Measurements from ENCODE around the gene TKT.
"Not testable (repeated sequence)": the region's sequence is repeated elsewhere in the genome, so short reads cannot be mapped to it uniquely, and the experiment has no call there.

The TKT gene

DNA sequence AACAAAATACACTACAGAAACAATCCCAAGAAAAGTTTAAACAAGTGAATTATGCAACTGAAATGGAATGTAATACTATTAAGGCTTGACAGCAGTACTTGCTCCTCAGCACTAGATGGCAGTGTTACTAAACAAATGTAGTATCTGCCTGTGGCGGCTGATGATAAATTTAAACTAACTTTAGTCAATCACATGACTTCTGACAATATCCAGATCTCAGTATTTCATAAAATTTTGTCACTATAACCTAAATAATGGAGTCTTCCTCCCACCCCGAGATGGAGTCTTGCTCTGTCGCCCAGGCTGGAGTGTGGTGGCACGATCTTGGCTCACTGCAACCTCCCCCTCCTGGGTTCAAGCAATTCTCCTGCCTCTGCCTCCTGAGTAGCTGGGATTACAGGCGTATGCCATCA lies 43.8 kb upstream of the TKT start:
- not testable (repeated sequence) for H2BK5ac ChIP-seq (ENCODE audit: low read depth, low read length, poor library complexity, severe bottlenecking); H2BK15ac ChIP-seq (ENCODE audit: low read depth, poor library complexity, severe bottlenecking); H3K4me1 ChIP-seq (ENCODE audit: control insufficient read depth, insufficient read depth, low read depth, low read length); H3K18ac ChIP-seq (ENCODE audit: low read depth in 1 of 2, low read length in 2 of 2); H2BK12ac ChIP-seq (ENCODE audit: low read length in 2 of 2); H3K9me3 ChIP-seq (ENCODE audit: control insufficient read depth, low read length); H3K4me2 ChIP-seq (ENCODE audit: low read length, poor library complexity, severe bottlenecking); H4K91ac ChIP-seq (ENCODE audit: low read length); H3K27ac ChIP-seq (ENCODE audit: low read length, poor library complexity, severe bottlenecking); H2AFZ ChIP-seq (ENCODE audit: low read depth, low read length); H3K4me3 ChIP-seq (ENCODE audit: insufficient read depth in 1 of 2, low read depth in 1 of 2, low read length in 2 of 2); H4K8ac ChIP-seq (ENCODE audit: low read length); H2BK120ac ChIP-seq (ENCODE audit: low read depth, low read length); H3K14ac ChIP-seq (ENCODE audit: low read length in 2 of 2); H3K27me3 ChIP-seq (ENCODE audit: control insufficient read depth in 1 of 2, insufficient read depth in 1 of 2, low read length in 2 of 2); H3K23ac ChIP-seq (ENCODE audit: low read length in 2 of 2); H3K4ac ChIP-seq (ENCODE audit: low read depth in 1 of 2, low read length in 2 of 2); H2AK5ac ChIP-seq (ENCODE audit: low read length, severe bottlenecking)
- DNase-seq = peak; percentile 71
- WGBS = 57% methylated on average over 5 of the region's 5 CpGs
- H3K9ac ChIP-seq (ENCODE audit: low read length) = peak overlapping the region; percentile 34
- H3K79me1 ChIP-seq (replicated peaks; ENCODE audit: low read length, poor library complexity, severe bottlenecking) = peaks cover 15% of the 10 kb centered on the region
- peaks cover 25 to 74% of the 10 kb centered on the region in 2 experiments for H3K36me3 ChIP-seq (ENCODE audit: control insufficient read depth in 1 of 2, insufficient read depth in 2 of 2, low read depth in 1 of 2, low read length in 2 of 2)

DNA sequence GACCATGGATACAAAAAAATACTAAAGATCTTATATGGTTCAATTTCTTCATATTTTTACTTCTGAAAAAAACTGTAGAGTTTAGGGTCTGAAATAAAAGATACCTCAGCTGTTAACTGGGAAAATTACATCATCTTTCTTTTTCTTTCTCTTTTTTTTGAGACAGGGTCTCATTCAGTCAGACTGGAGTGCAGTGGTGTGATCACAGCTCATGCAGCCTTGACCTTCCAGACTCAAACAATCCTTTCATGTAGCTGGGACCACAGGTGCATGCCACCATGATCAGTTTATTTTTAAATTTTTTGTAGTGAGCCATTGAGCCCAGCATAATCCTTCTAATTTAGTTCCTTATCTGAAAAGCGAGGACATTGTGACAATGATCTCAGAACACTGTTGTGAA lies 39.6 kb upstream of the TKT start:
- no peak for DNase-seq
- H3K4me2 ChIP-seq (ENCODE audit: low read length, poor library complexity, severe bottlenecking) = no peak overlapping the region
- no peak overlapping the region for H2BK12ac ChIP-seq (ENCODE audit: low read length in 2 of 2)
- peaks cover 1% of the 10 kb centered on the region for H3K4me1 ChIP-seq (ENCODE audit: control insufficient read depth, insufficient read depth, low read depth, low read length)
- no peak overlapping the region for H2AFZ ChIP-seq (ENCODE audit: low read depth, low read length)
- no peak overlapping the region for H2BK120ac ChIP-seq (ENCODE audit: low read depth, low read length)
- no peak overlapping the region for H2AK5ac ChIP-seq (ENCODE audit: low read length, severe bottlenecking)
- no peak overlapping the region for H4K8ac ChIP-seq (ENCODE audit: low read length)
- H3K79me1 ChIP-seq (replicated peaks; ENCODE audit: low read length, poor library complexity, severe bottlenecking) = peaks cover 20% of the 10 kb centered on the region
- H2BK5ac ChIP-seq (ENCODE audit: low read depth, low read length, poor library complexity, severe bottlenecking) = no peak overlapping the region
- no peak overlapping the region for H3K23ac ChIP-seq (ENCODE audit: low read length in 2 of 2)
- H3K27ac ChIP-seq (ENCODE audit: low read length, poor library complexity, severe bottlenecking) = no peak overlapping the region
- WGBS = no CpG with 5 or more reads among the region's 1 CpG
- no peak overlapping the region for H3K4ac ChIP-seq (ENCODE audit: low read depth in 1 of 2, low read length in 2 of 2)
- no peaks in the 10 kb centered on the region for H3K27me3 ChIP-seq (ENCODE audit: control insufficient read depth in 1 of 2, insufficient read depth in 1 of 2, low read length in 2 of 2)
- H3K14ac ChIP-seq (ENCODE audit: low read length in 2 of 2) = no peak overlapping the region
- peaks cover 22 to 73% of the 10 kb centered on the region in 2 experiments for H3K36me3 ChIP-seq (ENCODE audit: control insufficient read depth in 1 of 2, insufficient read depth in 2 of 2, low read depth in 1 of 2, low read length in 2 of 2)
- H3K9me3 ChIP-seq (ENCODE audit: control insufficient read depth, low read length) = no peaks in the 10 kb centered on the region
- H3K18ac ChIP-seq (ENCODE audit: low read depth in 1 of 2, low read length in 2 of 2) = no peak overlapping the region
- no peak overlapping the region for H2BK15ac ChIP-seq (ENCODE audit: low read depth, poor library complexity, severe bottlenecking)
- no peak overlapping the region for H3K9ac ChIP-seq (ENCODE audit: low read length)
- H4K91ac ChIP-seq (ENCODE audit: low read length) = no peak overlapping the region
- H3K4me3 ChIP-seq (ENCODE audit: insufficient read depth in 1 of 2, low read depth in 1 of 2, low read length in 2 of 2) = no peak overlapping the region

DNA sequence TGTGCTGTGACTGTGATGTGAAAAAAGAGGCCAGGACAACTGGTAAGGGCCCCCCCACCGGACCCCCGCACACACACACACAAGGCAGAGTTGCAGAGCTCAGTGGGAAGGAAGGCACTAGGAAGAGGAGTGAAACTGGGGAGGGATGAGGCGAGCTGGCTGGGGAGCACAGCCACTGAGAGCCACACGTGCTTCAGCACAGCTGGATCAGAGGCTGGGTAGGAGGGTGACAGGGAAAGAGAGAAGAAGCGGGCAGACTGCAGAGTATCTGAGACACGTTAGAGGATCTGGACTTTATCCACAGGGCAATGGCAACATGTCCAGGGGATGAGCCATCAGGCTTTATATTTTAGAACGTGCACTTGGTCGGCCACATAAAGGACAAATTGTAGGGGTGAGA lies 38.0 kb upstream of the TKT start:
- Histone ChIP-seq H2BK120ac (ENCODE audit: low read depth, low read length) (no peak overlapping the region), H3K9me3 (ENCODE audit: control insufficient read depth, low read length) (no peaks in the 10 kb centered on the region), H4K91ac (ENCODE audit: low read length) (no peak overlapping the region), H2AFZ (ENCODE audit: low read depth, low read length) (no peak overlapping the region), H3K4me3 (ENCODE audit: insufficient read depth in 1 of 2, low read depth in 1 of 2, low read length in 2 of 2) (no peak overlapping the region), H2BK5ac (ENCODE audit: low read depth, low read length, poor library complexity, severe bottlenecking) (no peak overlapping the region), H3K27ac (ENCODE audit: low read length, poor library complexity, severe bottlenecking) (no peak overlapping the region), H2BK12ac (ENCODE audit: low read length in 2 of 2) (no peak overlapping the region), H3K79me1 (replicated peaks; ENCODE audit: low read length, poor library complexity, severe bottlenecking) (peaks cover 24% of the 10 kb centered on the region), H3K23ac (ENCODE audit: low read length in 2 of 2) (no peak overlapping the region), H3K4ac (ENCODE audit: low read depth in 1 of 2, low read length in 2 of 2) (no peak overlapping the region), H2AK5ac (ENCODE audit: low read length, severe bottlenecking) (no peak overlapping the region), H3K4me2 (ENCODE audit: low read length, poor library complexity, severe bottlenecking) (no peak overlapping the region), H3K9ac (ENCODE audit: low read length) (no peak overlapping the region), H3K27me3 (ENCODE audit: control insufficient read depth in 1 of 2, insufficient read depth in 1 of 2, low read length in 2 of 2) (no peaks in the 10 kb centered on the region), H3K18ac (ENCODE audit: low read depth in 1 of 2, low read length in 2 of 2) (no peak overlapping the region), H2BK15ac (ENCODE audit: low read depth, poor library complexity, severe bottlenecking) (no peak overlapping the region), H3K4me1 (ENCODE audit: control insufficient read depth, insufficient read depth, low read depth, low read length) (no peaks in the 10 kb centered on the region), H4K8ac (ENCODE audit: low read length) (no peak overlapping the region), H3K36me3 (ENCODE audit: control insufficient read depth in 1 of 2, insufficient read depth in 2 of 2, low read depth in 1 of 2, low read length in 2 of 2) (peaks cover 25 to 78% of the 10 kb centered on the region in 2 experiments), H3K14ac (ENCODE audit: low read length in 2 of 2) (no peak overlapping the region)
- DNase-seq = no peak
- 94% methylated on average over 8 of the region's 8 CpGs for WGBS

DNA sequence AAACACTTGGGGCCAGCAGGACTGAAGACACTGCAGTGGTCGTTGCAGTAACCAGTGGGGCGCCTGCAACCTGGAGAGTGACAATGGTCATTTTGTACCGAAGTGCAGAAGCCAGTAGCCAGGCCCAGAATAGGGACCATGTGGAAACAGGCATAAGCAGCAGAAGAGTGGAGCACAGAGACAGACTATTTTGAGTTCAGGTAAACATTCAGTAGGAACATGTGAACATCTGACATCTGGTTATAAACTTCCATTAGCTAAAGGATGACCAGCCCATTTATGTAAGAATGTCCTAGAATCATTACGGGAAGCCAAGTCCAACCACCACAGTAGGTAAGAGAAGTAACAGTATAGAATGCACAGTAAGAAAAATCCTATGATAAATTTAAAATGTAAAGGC lies 32.4 kb upstream of the TKT start:
- no peaks in the 10 kb centered on the region for H3K9me3 ChIP-seq (ENCODE audit: control insufficient read depth, low read length)
- WGBS = 86% methylated on average over 3 of the region's 4 CpGs
- no peak overlapping the region for H3K27ac ChIP-seq (ENCODE audit: low read length, poor library complexity, severe bottlenecking)
- peaks cover 22 to 84% of the 10 kb centered on the region in 2 experiments for H3K36me3 ChIP-seq (ENCODE audit: control insufficient read depth in 1 of 2, insufficient read depth in 2 of 2, low read depth in 1 of 2, low read length in 2 of 2)
- H2BK12ac ChIP-seq (ENCODE audit: low read length in 2 of 2) = no peak overlapping the region
- no peak overlapping the region for H2AK5ac ChIP-seq (ENCODE audit: low read length, severe bottlenecking)
- H3K18ac ChIP-seq (ENCODE audit: low read depth in 1 of 2, low read length in 2 of 2) = no peak overlapping the region
- peaks cover 13% of the 10 kb centered on the region for H3K79me1 ChIP-seq (replicated peaks; ENCODE audit: low read length, poor library complexity, severe bottlenecking)
- H3K23ac ChIP-seq (ENCODE audit: low read length in 2 of 2) = no peak overlapping the region
- no peak overlapping the region for H2BK5ac ChIP-seq (ENCODE audit: low read depth, low read length, poor library complexity, severe bottlenecking)
- peak; percentile 18 for DNase-seq
- H3K4me1 ChIP-seq (ENCODE audit: control insufficient read depth, insufficient read depth, low read depth, low read length) = no peaks in the 10 kb centered on the region
- H2BK15ac ChIP-seq (ENCODE audit: low read depth, poor library complexity, severe bottlenecking) = no peak overlapping the region
- H3K4me2 ChIP-seq (ENCODE audit: low read length, poor library complexity, severe bottlenecking) = no peak overlapping the region
- no peaks in the 10 kb centered on the region for H3K27me3 ChIP-seq (ENCODE audit: control insufficient read depth in 1 of 2, insufficient read depth in 1 of 2, low read length in 2 of 2)
- H3K4me3 ChIP-seq (ENCODE audit: insufficient read depth in 1 of 2, low read depth in 1 of 2, low read length in 2 of 2) = no peak overlapping the region
- H3K14ac ChIP-seq (ENCODE audit: low read length in 2 of 2) = no peak overlapping the region
- H2BK120ac ChIP-seq (ENCODE audit: low read depth, low read length) = no peak overlapping the region
- no peak overlapping the region for H2AFZ ChIP-seq (ENCODE audit: low read depth, low read length)
- no peak overlapping the region for H3K4ac ChIP-seq (ENCODE audit: low read depth in 1 of 2, low read length in 2 of 2)
- H4K8ac ChIP-seq (ENCODE audit: low read length) = no peak overlapping the region
- H4K91ac ChIP-seq (ENCODE audit: low read length) = no peak overlapping the region
- H3K9ac ChIP-seq (ENCODE audit: low read length) = no peak overlapping the region
